SK-N-MC (cell line): ENCODE results near the gene PVRIG.
"Not testable (repeated sequence)": the region's sequence is repeated elsewhere in the genome, so short reads cannot be mapped to it uniquely, and the experiment has no call there.

Experiments
- DNase-seq: peaks from one replicate; pipeline ENCODE4 v3.0.0-alpha.2; 2011; ENCODE audit warnings: low read depth, low spot score
- H3K27ac ChIP-seq: fragments of 200-600 bp; sonication (generic); 2 replicates; pipeline ENCODE4 v1.5.1; 2016; ENCODE audit warnings: mixed run types
- H3K36me3 ChIP-seq: fragments of 200-600 bp; sonication (generic); 2 replicates; pipeline ENCODE4 v1.6.1; 2017; ENCODE audit warnings: antibody characterized with exemption, low read length, mixed read lengths; ENCODE audit not compliant: insufficient read depth
- H3K4me3 ChIP-seq: fragments of 200-600 bp; sonication (generic); 2 replicates; pipeline ENCODE4 v1.5.1; 2016
- H3K9ac ChIP-seq: fragments of 200-600 bp; sonication (generic); 2 replicates; pipeline ENCODE4 v1.8.0; 2017; ENCODE audit warnings: mixed run types, mixed read lengths; ENCODE audit not compliant: insufficient read length
- H3K9me3 ChIP-seq: fragments of 200-600 bp; sonication (generic); 2 replicates; pipeline ENCODE4 v1.6.1; 2017; ENCODE audit warnings: low read depth, mild to moderate bottlenecking, antibody characterized with exemption, low read length, moderate library complexity, mixed read lengths
- EZH2 ChIP-seq: fragments of 200-600 bp; sonication (generic); IDR thresholded peaks from one replicate; pipeline ENCODE4 v1.6.1; 2017; ENCODE audit warnings: antibody characterized with exemption
- FOXP2 ChIP-seq: optimal IDR thresholded peaks from 2 replicates; pipeline ENCODE3; 2011; ENCODE audit warnings: mild to moderate bottlenecking, moderate library complexity; ENCODE audit not compliant: insufficient read depth; ENCODE audit errors: extremely low read length, control extremely low read depth
- POLR2AphosphoS5 ChIP-seq: IDR thresholded peaks from 2 replicates; pipeline ENCODE4 v1.6.1; 2012; ENCODE audit warnings: mild to moderate bottlenecking, low read depth, low read length, borderline replicate concordance

Gene PVRIG

GRCh38 chr7:100219801-100220585 is at the start of gene PVRIG:
Gene PVRIG (plus strand): TSS chr7:100219949. CDS start chr7:100219971, 22 bp downstream.
- H3K9ac ChIP-seq, H3K36me3 ChIP-seq, H3K27ac ChIP-seq, H3K4me3 ChIP-seq, DNase-seq, H3K9me3 ChIP-seq: not testable (repeated sequence)

DNA sequence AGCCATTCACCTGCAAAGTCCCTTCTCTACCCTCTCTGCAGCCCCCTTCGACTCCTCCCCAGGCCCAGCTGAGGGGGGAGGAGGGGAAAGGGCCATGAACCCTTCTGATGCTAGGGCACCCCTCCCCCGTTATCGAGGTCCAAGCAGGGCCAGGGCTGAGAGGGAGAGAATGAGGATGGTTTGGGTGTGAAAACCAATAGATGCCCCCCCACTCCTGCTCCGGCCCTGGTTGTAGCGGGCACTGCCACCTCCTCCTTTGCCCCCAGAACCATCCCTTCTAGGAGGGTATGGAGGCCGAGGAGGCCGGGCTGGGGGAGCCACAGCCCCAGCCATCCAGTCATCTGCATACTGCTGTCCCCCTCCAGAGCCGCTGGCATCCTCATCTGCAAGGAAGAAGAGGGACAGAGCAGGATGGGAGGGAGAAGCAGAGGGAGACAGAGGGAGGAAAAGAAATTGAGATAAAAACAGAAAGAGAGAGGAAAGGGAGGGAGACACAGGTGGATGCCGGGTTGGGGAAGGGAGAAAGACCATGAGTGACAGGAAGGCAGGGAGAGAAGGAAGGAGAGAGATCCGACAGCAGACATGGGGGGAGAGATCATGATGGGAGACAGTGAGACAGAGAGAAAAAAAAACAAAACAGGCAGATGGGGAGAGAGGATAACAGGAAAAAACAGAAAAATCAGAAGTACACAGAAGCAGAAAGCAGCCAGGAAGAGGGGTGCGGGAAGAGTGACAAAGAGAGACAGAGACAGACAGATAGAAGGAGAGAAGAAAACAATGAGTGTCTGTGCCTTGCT is 49.5 kb upstream of the PVRIG start:
- DNase-seq, result no peak
- H3K36me3 ChIP-seq, result peaks cover 15% of the 10 kb centered on the region; the same call in 1 of the 2 replicates
- no peak overlapping the region for H3K27ac ChIP-seq
- H3K9ac ChIP-seq, result no peak overlapping the region
- TF ChIP-seq EZH2 (no peak), POLR2AphosphoS5 (no peak), FOXP2 (no peak)
- H3K4me3 ChIP-seq, result no peak overlapping the region
- no peaks in the 10 kb centered on the region for H3K9me3 ChIP-seq

DNA sequence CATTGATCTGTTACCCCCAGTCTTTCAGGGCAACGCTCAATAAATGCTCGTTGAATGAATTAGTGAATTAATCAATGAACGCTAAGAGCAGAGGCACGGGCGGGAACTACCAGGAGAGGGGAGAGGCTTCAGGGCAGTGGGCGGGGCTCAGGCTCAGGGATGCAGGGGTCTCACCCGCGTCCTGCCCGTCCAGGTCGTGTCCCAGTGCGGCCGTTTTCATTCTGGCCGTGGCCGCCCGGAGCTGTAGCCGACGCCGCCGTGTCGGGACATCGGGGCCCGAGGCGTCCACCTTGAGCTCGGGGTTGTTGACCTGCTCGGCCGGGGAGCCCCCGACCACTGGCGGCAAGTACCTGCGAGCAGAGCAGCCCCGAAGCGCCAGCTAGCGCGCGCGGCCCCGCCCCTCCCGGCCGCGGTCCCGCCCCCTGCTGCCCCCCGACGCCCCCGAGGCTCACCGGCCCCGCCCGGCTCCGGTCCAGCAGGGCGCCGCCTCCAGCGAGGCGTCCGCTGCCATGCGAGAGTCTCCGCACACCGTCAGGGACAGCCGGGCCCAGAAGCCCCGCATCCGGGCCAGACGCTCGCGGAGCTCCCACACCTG is 48.6 kb upstream of the PVRIG start:
- Histone ChIP-seq H3K4me3 (no peak overlapping the region), H3K36me3 (peaks cover 16% of the 10 kb centered on the region; the same call in 1 of the 2 replicates), H3K27ac (no peak overlapping the region), H3K9ac (no peak overlapping the region), H3K9me3 (no peaks in the 10 kb centered on the region)
- TF ChIP-seq EZH2 (no peak), FOXP2 (no peak), POLR2AphosphoS5 (no peak)
- no peak for DNase-seq

GRCh38 chr7:100171840-100172239 is 47.9 kb upstream of the PVRIG start:
- Histone ChIP-seq H3K9ac (no peak overlapping the region), H3K4me3 (no peak overlapping the region), H3K27ac (no peak overlapping the region), H3K9me3 (no peaks in the 10 kb centered on the region), H3K36me3 (peaks cover 16% of the 10 kb centered on the region; the same call in 1 of the 2 replicates)
- no peak for DNase-seq
- TF ChIP-seq EZH2 (no peak), FOXP2 (no peak), POLR2AphosphoS5 (no peak; the same call in 1 of the 2 replicates)

DNA sequence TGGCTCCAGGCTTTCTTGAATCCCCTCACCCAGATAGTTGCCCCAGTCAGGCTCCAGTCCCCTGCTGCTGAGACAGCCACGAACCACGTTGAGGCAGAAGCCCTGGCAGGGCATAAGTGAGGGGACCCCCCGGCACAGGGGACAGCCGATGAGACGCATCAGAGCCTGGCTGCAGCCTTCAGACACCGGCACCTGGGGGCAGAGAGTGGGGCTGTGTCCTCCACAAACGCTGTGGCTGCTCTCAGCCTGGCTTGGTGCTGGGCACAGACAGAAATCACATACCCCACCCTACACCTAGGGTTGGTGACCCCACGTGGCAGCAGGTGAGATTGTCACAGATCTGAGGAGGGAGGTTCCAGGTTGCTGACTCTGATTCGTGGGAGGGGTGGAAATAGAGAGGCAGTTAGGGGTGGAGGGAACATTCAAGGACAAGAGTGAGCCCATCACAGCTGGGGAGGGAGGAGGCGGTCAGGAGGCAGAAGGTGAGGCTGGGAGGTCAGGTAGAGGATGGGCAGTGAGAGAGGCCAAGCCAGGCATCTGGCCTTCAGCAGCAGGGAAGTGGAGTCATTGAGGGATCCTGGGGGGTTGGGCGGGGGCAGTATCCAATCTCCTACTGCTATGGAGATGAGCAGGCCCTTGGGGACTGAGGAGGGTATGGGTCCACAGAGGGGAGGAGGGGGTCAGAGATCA is 45.8 kb upstream of the PVRIG start:
- H3K9ac ChIP-seq, result no peak overlapping the region
- no peak for TF ChIP-seq POLR2AphosphoS5
- TF ChIP-seq FOXP2, result no peak
- no peak for TF ChIP-seq EZH2
- DNase-seq, result no peak
- H3K36me3 ChIP-seq, result peaks cover 16% of the 10 kb centered on the region; the same call in 1 of the 2 replicates
- no peaks in the 10 kb centered on the region for H3K9me3 ChIP-seq
- H3K27ac ChIP-seq, result no peak overlapping the region
- no peak overlapping the region for H3K4me3 ChIP-seq

DNA sequence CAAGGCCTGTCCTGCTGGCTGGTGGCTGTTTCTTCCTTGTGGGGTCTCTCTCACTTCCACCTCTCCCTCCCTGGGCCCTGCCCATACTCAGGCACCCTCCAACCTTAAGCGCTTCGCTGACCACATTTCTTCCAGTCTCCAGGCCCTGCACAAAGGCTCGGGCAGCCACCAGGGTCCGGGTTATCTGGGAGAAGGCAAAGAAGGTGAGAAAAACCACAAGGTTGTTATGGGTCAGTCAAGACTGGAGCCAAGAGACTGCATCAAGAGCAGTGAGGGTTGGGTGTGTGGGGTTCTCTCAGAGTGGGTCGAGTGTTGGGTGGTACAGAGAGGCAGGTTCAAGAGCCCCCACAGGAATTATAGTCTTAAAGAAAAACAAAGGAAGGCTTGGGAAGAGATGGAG is 45.2 kb upstream of the PVRIG start:
- Histone ChIP-seq H3K27ac (no peak overlapping the region), H3K36me3 (peaks cover 16% of the 10 kb centered on the region; the same call in 1 of the 2 replicates), H3K9me3 (no peaks in the 10 kb centered on the region), H3K9ac (no peak overlapping the region), H3K4me3 (no peak overlapping the region)
- no peak for DNase-seq
- TF ChIP-seq POLR2AphosphoS5, result no peak
- TF ChIP-seq FOXP2, result no peak
- TF ChIP-seq EZH2, result no peak

DNA sequence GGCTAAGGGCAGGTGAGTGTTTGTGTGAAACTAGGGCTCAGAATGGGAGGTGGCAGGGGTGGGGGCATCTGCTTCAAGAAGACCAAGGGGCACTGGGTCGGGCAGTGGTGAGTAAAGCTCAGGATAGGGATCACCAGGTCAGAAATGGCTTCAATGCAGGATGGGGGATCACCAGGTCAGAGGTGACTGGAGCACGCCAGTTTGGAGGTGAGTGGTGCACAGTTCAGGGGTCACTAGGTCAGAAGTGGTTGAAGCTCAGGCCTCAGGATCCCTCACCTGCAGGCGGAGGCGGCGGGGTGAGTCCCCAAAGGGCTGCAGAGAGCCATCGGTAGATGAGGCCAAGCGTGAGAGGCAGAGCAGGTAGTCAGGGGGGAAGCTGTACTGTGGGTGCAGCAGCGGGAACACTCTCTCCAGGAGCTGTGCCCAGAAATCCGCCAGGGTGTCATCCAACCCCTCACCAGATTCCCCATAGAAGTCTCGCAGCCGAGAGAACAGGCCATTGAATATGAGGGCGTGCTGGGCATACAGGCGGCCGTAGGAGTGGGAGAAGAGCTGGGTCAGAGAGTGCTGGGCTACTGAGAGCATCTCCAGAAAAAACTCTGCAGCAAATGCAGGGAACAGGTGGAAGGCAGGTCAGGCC is 44.3 kb upstream of the PVRIG start:
- no peak overlapping the region for H3K9ac ChIP-seq
- no peak for DNase-seq
- H3K27ac ChIP-seq, result no peak overlapping the region
- peaks cover 16% of the 10 kb centered on the region; the same call in 1 of the 2 replicates for H3K36me3 ChIP-seq
- no peak overlapping the region for H3K4me3 ChIP-seq
- H3K9me3 ChIP-seq, result no peaks in the 10 kb centered on the region
- TF ChIP-seq POLR2AphosphoS5 (no peak), EZH2 (no peak), FOXP2 (no peak)
